ENCODE results near the gene DOCK1. TPM values are rescaled to one million over a fixed set of nuclear protein-coding genes. Genes with fewer than 3 reads are reported as not detected.

The DOCK1 gene
- total RNA-seq, 1 donor from 2014 or later, result 74.8 TPM

- no peaks in the 10 kb centered on the region for H3K9me3 Mint-ChIP-seq
- H3K4me3 Mint-ChIP-seq, result no peak overlapping the region
- H3K4me1 Mint-ChIP-seq, result no peaks in the 10 kb centered on the region
- TF ChIP-seq CTCF (IDR thresholded peaks at IDR 0.05; ENCODE audit: unreplicated experiment), result no peak
- no peak overlapping the region for H3K27ac Mint-ChIP-seq
- peaks cover 9% of the 10 kb centered on the region for H3K36me3 Mint-ChIP-seq
- DNase-seq (ENCODE audit: low spot score in 2 of 2, unreplicated experiment in 2 of 2), result no peak
- H3K27me3 Mint-ChIP-seq (ENCODE audit: low read depth), result no peaks in the 10 kb centered on the region
Measured at GRCh38 chr10:127122831-127123230, 217.6 kb downstream of the DOCK1 start.

GRCh38 chr10:127123626-127124025 is 218.4 kb downstream of the DOCK1 start:
- no peak overlapping the region for H3K4me3 Mint-ChIP-seq
- H3K27me3 Mint-ChIP-seq (ENCODE audit: low read depth), result no peaks in the 10 kb centered on the region
- no peak for TF ChIP-seq CTCF (IDR thresholded peaks at IDR 0.05; ENCODE audit: unreplicated experiment)
- H3K36me3 Mint-ChIP-seq, result peaks cover 16% of the 10 kb centered on the region
- no peak overlapping the region for H3K27ac Mint-ChIP-seq
- no peak for DNase-seq (ENCODE audit: low spot score in 2 of 2, unreplicated experiment in 2 of 2)
- H3K4me1 Mint-ChIP-seq, result no peaks in the 10 kb centered on the region
- H3K9me3 Mint-ChIP-seq, result peaks cover 3% of the 10 kb centered on the region

GRCh38 chr10:127125331-127125730 is 220.1 kb downstream of the DOCK1 start:
- Mint-ChIP-seq H3K36me3 (peaks cover 21% of the 10 kb centered on the region), H3K4me1 (no peaks in the 10 kb centered on the region), H3K27me3 (ENCODE audit: low read depth) (no peaks in the 10 kb centered on the region), H3K4me3 (no peak overlapping the region), H3K9me3 (peaks cover 4% of the 10 kb centered on the region), H3K27ac (no peak overlapping the region)
- no peak for TF ChIP-seq CTCF (IDR thresholded peaks at IDR 0.05; ENCODE audit: unreplicated experiment)
- no peak for DNase-seq (ENCODE audit: low spot score in 2 of 2, unreplicated experiment in 2 of 2)

GRCh38 chr10:127127822-127128221 is 222.6 kb downstream of the DOCK1 start:
- Mint-ChIP-seq H3K36me3 (peaks cover 22% of the 10 kb centered on the region), H3K4me1 (no peaks in the 10 kb centered on the region), H3K27ac (no peak overlapping the region), H3K9me3 (peaks cover 4% of the 10 kb centered on the region), H3K27me3 (ENCODE audit: low read depth) (no peaks in the 10 kb centered on the region), H3K4me3 (no peak overlapping the region)
- no peak for TF ChIP-seq CTCF (IDR thresholded peaks at IDR 0.05; ENCODE audit: unreplicated experiment)
- no peak for DNase-seq (ENCODE audit: low spot score in 2 of 2, unreplicated experiment in 2 of 2)

- Mint-ChIP-seq H3K4me3 (no peak overlapping the region), H3K9me3 (peaks cover 4% of the 10 kb centered on the region), H3K4me1 (no peaks in the 10 kb centered on the region), H3K27ac (no peak overlapping the region), H3K36me3 (peaks cover 22% of the 10 kb centered on the region), H3K27me3 (ENCODE audit: low read depth) (no peaks in the 10 kb centered on the region)
- TF ChIP-seq CTCF (IDR thresholded peaks at IDR 0.05; ENCODE audit: unreplicated experiment), result no peak
- no peak for DNase-seq (ENCODE audit: low spot score in 2 of 2, unreplicated experiment in 2 of 2)
Measured at GRCh38 chr10:127129104-127129503, 223.9 kb downstream of the DOCK1 start.

GRCh38 chr10:127132451-127132850 is 227.2 kb downstream of the DOCK1 start:
- DNase-seq (ENCODE audit: low spot score in 2 of 2, unreplicated experiment in 2 of 2), result no peak
- Mint-ChIP-seq H3K27me3 (ENCODE audit: low read depth) (no peaks in the 10 kb centered on the region), H3K36me3 (peaks cover 20% of the 10 kb centered on the region), H3K27ac (no peak overlapping the region), H3K4me1 (no peaks in the 10 kb centered on the region), H3K4me3 (no peak overlapping the region), H3K9me3 (peaks cover 4% of the 10 kb centered on the region)
- no peak for TF ChIP-seq CTCF (IDR thresholded peaks at IDR 0.05; ENCODE audit: unreplicated experiment)

Measured in mesothelial cell of epicardium (in vitro differentiated cells).